Measurements from ENCODE around the gene EFNB2.

GRCh38 chr13:106558527-106558926 is 23.1 kb upstream of the EFNB2 start:
- TF ChIP-seq CTCF (conservative IDR thresholded peaks at IDR 0.05; ENCODE audit: low read depth, low read length) (no peak), EZH2phosphoT487 (IDR thresholded peaks at IDR 0.05; ENCODE audit: borderline replicate concordance, low read length) (no peak), EZH2 (IDR thresholded peaks at IDR 0.05; ENCODE audit: low read length, unreplicated experiment) (no peak)
